Measurements from ENCODE around the gene INPP5E.

- TF ChIP-seq CTCF (IDR thresholded peaks at IDR 0.05) (no peak), ZFX (IDR thresholded peaks at IDR 0.05; ENCODE audit: borderline replicate concordance) (no peak)
Observed at GRCh38 chr9:136445799-136446198, 6.2 kb upstream of the INPP5E start.
